ENCODE results near the gene DCAF10.
"Not testable (repeated sequence)": the region's sequence is repeated elsewhere in the genome, so short reads cannot be mapped to it uniquely, and the experiment has no call there.

Gene DCAF10

DNA sequence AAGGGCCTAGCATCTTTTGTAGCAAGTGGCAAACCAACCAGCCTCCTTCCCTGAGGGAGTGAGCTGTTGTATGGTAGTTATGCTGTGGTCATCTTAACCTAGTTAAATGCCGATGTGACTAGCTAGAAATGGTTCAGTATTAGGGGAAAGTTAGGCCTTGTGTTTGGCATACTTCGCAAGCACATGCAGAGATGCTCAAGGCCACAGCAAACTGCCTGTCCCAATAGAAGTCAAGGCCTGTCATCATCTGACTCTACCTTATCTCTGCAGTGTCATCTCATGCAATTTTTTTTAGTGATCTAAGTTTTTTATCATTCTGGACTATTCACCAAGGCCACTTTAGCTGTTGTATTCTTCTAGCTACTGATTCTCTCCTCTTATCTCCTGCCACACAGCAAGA lies 10.5 kb upstream of the DCAF10 start:
- DNase-seq (ENCODE audit: low read depth in 2 of 3, low spot score in 2 of 3): no peak

GRCh38 chr9:37792122-37792521 lies 8.5 kb upstream of the DCAF10 start:
- no peak for DNase-seq (ENCODE audit: low read depth in 2 of 3, low spot score in 2 of 3)

DNA sequence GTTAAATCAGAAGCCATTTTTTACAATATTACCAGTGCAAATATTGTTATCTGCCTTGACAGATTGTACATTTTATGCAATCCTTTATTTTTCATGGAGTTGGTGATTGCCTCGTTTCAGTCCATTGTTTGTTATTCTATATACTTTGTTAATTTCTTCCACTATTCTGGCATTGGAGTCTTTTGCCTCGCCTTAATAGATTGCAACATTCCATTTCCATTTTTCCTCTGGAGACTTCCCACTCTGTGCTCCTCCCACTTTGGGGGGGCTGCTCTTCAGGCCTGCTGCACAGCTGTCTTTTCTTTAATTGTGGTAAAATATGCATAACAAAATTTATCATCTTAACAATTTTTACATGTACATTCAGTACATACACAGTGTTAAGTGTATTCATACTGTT lies 4.4 kb upstream of the DCAF10 start:
- no peak for DNase-seq (ENCODE audit: low read depth in 2 of 3, low spot score in 2 of 3)

DNA sequence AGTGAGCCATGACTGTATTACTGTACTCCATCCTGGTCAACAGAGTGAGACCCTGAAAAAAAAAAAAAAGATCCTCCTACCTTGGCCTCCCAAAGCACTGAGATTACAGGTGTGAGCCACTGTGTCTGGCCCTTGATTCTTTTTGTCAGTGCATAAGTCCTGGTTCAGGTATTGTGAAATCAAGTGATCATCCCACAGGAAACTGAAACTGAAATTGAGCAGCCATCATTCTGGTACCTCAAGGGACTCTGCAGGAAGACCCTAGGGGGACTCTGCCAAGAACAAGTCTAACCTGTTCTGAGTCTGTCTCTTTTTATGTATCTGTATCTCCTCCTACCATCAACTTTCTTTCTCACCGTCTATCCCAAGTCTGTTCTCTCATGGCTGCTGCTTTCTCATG lies 1.9 kb upstream of the DCAF10 start:
- no peak for DNase-seq (ENCODE audit: low read depth in 2 of 3, low spot score in 2 of 3)

DNA sequence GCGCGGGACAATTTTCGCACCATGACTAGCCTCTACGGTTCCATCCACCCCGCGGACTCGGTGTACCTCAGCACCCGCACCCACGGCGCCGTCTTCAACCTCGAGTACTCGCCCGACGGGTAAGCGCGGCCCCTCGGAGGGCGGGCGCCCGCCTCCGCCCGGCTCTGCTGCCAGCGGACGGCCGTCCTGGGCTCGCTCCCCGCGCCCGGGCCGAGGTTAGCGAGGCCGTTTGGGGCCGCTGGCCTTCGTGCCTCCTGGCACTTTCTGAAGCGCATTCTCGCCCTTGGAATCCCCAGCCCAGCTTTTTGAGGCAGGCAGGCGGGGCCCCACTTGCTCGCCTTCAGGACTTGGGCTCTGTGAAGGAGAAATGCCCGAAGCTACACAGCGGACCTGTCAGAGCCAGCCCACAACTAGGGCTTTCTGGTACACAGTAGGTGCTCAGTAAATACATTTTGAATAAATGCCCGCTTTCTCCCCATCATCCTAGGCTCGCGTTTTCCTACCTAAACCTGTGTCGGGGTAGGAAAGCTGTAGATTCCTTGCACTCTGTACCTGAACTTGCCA lies 772 bp downstream of the DCAF10 start:
- peak in 1 of 3 experiments; percentile 9 for DNase-seq (ENCODE audit: low read depth in 2 of 3, low spot score in 2 of 3)

DNA sequence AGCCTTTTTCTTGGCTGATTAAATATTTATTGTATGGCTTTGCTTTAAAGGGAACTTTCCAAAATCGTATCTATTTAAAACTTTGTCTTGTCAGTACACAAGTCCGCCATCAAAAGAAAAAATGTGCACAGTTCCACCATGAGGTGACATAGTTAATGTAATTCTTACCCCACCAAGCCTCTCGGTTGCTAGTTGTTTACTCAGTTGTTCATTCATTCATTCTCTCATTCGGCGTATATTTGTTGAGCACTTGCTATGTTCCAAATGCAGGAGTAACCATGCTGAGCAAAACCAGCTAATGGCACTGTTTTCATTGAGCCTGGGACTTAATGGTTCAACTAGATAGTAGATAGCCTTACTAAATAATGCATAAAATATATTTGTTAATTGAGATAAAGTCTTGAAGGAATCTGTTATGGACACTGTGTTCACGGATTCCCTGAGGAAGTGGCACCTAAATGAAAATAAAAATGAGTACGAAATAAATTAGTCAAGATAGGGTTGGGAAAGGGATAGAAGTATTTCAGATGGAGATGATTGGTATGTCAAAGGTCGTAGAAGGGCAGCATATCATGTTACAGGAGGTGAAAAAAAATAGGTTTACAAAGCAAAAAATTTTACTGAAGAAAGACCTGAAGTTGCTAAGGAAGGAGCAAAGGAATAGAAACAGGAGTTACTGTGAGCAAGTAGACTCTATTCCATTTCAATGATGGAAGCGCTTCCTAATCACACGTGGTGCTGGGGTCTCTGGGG lies 1.5 kb downstream of the DCAF10 start:
- no peak for DNase-seq (ENCODE audit: low read depth in 2 of 3, low spot score in 2 of 3)

DNA sequence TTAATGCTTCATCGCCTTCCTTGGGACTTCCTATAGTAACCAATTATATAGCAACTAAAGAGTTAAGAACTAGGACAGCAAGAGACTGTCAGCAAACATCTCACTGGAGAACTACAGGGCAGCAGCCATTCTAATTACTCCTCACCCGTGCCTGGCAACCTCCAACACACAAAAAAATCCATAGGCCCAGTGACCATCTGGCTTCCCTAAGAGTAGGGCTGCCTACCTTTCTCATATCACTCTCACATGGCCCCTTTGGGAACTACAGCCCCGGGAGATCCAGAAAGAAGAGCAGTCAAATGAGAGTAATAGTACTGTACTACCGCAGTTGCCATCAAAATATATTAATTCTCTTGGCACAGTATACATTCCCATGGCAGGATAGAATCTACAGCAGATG lies 5.7 kb downstream of the DCAF10 start:
- DNase-seq (ENCODE audit: low read depth in 2 of 3, low spot score in 2 of 3): no peak

DNA sequence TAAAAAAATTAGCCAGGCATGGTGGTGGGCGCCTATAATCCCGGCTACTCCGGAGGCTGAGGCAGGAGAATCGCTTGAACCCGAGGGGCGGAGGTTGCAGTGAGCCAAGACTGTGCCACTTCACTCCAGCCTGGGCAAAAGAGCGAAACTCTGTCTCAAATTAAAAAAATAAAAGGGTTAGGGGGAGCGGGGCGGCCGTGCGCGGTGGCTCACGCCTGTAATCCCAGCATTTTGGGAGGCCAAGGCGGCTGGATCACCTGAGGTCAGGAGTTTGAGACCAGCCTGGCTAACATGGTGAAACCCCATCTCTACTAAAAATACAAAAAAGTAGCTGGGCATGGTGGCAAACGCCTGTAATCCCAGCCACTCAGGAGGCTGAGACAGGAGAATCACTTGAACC lies 9.1 kb downstream of the DCAF10 start:
- not testable (repeated sequence) for DNase-seq (ENCODE audit: low read depth in 2 of 3, low spot score in 2 of 3)

- DNase-seq (ENCODE audit: low read depth in 2 of 3, low spot score in 2 of 3): no peak
Measured at GRCh38 chr9:37811906-37812476, 11.4 kb downstream of the DCAF10 start.

DNA sequence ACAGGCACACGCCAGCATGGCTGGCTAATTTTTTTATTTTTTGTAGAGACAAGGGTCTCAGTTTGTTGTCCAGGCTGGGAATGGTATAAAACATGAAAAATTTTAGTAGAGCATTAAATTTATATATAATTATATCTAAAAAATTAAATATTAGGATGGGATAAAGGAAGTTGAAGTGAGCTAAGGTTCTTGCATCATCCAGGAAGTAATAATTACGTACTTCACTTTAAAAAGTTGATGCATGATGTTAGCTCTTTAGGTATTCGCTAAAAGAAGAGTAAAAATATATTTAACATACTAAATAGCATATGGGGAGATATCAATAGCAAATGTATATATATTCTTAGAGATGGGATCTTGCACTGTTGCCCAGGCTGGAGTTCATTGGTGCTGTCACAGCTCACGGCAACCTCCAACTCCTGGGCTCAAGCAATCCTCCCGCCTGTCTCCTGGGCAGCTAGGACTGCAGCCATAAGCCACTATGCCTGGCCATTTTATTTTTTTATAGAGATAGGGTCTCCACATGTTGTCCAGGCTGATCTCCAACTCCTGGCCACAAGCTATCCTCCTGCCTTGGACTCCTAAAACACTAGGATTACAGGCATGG lies 12.3 kb downstream of the DCAF10 start:
- no peak for DNase-seq (ENCODE audit: low read depth in 2 of 3, low spot score in 2 of 3)

DNA sequence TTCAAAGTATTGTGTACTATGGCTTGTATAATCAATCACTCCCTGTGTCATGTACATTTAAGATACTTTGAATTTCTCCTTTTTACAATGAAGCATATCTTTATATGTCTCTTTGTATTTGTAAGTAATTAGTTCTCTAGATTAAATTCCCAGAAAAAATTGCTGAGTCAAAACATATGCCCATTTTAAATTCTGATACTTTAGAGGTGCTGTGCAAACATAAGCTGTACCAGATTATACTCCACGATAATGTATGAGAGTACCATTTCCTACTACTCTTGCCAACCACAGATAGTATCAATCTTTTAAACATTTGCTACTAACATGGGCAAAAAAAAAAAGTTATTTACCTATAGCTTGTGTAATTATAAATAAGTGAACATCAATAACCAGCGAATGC lies 18.3 kb downstream of the DCAF10 start:
- no peak for DNase-seq (ENCODE audit: low read depth in 2 of 3, low spot score in 2 of 3)

DNA sequence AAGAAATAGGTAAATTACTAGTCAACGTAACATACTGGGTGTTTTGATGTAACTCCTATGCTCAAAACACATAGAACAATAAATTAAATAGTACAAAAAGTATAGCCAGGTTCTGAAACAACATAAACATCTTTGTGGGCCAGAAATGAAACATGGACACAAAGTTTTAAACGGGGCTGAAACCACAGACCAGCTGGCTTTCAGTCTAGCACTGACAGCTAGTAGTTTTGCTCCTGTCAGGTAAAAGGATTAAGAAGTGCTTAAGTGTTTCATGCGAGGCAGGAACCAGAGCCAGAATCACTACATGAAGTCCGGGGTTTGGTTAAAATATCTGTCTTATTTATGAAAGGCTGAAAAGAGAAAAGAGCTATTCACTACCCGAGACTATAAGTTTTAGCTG lies 19.5 kb downstream of the DCAF10 start:
- no peak for DNase-seq (ENCODE audit: low read depth in 2 of 3, low spot score in 2 of 3)

GRCh38 chr9:37825174-37825573 lies 24.6 kb downstream of the DCAF10 start:
- DNase-seq (ENCODE audit: low read depth in 2 of 3, low spot score in 2 of 3): not testable (repeated sequence)

DNA sequence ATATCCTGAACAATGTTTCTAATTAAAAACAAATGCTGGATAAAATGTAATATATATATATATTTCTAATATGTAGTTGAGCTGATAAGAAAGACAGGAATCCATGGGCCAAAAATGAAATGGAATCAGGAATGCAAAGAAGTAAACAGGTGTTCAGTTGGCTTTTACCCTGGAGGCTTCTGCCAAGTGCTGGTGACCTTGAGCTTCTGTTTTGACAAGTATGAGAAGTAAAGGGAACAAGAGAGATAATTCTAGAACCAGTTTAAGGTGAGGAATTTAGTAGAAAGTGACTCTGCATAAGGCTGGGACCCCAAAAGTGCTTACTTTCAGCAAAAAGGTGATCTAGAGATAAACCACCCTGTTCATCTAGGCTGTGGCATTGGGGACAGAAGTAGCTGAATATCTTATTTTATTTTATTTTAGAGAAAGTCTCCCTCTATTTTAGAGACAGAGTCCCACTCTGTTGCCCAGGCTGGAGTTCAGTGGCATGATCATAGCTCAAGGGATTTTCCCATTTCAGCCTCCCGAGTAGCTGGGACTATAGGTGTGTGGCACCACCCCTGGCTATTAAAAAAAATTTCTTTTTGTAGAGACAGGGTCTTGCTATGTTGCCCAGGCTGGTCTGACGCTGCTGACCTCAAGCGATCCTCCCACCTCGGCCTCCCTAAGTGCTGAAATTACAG lies 27.0 kb downstream of the DCAF10 start:
- DNase-seq (ENCODE audit: low read depth in 2 of 3, low spot score in 2 of 3): no peak

- DNase-seq (ENCODE audit: low read depth in 2 of 3, low spot score in 2 of 3): no peak
Measured at GRCh38 chr9:37835821-37836220, 35.2 kb downstream of the DCAF10 start.

- DNase-seq (ENCODE audit: low read depth in 2 of 3, low spot score in 2 of 3): no peak
Measured at GRCh38 chr9:37836386-37836785, 35.8 kb downstream of the DCAF10 start.

DNA sequence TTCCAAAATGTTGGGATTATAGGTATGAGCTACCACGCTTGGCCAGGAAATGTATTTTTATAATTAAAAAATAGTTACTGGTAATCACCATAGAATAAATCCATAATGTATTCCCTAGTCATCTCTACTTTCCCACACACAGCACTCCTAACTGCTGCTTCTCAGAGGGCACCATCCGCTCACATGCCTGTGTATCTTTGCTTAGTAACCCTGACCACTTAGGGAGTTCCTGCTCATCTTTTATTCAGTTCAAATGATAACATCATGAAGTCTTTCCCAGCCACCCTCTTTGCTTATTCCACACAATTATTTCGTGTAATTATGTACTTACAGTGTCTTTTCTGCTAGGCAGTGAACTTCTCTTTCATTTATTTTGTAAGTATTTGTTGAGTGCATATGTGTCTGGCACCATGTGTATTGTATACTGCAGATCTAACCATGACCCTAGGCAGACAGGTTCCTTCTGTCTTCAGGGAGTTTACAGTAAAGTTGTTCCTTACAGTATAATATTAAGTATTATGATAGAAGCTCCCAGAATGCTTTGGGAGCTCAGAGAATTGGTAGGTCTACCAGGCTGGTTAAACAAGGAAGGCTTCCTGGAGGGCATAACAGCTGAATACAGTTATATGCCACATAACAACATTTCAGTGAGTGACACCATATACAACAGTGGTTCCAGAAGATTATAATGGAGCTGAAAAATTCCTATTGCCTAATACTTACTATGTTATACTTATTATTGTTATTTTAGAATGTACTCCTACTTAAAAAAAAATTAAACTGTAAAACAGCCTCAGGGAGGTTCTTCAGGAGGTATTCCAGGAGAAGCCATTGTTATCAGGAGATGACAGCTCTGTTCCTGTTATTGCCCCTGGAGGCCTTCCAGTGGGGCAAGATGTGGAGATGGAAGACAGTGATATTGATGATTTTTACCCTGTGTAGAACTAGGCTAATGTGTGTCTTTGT lies 39.2 kb downstream of the DCAF10 start:
- DNase-seq (ENCODE audit: low read depth in 2 of 3, low spot score in 2 of 3): no peak

DNA sequence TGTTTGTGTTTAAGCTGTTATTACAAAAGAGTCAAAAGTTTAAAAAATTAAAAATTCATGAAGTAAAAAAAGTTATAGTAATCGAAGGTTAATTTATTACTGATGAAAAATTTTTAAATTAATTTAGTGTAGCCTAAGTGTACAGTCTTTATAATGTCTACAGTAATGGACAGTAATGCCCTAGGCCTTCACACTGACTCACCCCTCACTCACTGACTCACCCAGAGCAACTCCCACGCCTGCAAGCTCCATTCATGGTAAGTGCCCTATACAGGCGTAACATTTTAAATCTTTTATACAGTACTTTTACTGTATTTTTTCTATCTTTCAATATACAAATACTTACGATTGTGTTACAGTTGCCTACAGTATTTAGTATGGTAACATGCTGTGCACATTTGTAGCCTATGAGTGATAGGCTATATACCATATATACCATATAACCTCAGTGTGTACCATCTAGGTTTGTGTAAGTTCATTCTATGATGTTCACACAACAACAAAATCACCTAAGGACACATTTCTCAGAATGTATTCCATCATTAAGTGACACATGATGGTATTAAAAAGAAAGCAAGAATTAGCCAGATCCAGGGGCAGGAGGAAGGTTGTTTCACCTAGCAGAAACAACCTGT lies 40.1 kb downstream of the DCAF10 start:
- DNase-seq (ENCODE audit: low read depth in 2 of 3, low spot score in 2 of 3): no peak

GRCh38 chr9:37852222-37852621 lies 51.6 kb downstream of the DCAF10 start:
- no peak for DNase-seq (ENCODE audit: low read depth in 2 of 3, low spot score in 2 of 3)

DNA sequence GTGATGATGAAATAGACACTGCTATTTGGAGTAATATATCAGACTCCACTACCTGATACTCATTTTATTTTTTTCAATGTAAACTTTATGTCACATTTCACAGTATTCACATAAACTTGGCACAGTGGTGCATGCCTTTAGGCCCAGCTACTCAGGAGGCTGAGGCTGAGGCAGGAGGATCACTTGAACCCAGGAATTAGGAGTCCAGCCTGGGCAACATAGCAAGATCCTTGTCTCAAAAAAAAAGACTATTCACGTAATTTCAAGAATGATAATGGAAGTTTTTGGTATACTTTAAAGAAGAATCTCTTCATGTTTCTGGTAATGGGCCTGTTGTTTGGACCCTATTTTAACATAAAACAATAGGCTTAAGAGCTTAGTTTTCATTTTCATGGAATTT lies 56.0 kb downstream of the DCAF10 start:
- no peak for DNase-seq (ENCODE audit: low read depth in 2 of 3, low spot score in 2 of 3)
